GM18867 (cell line): ENCODE results near the gene ATP2B3.
"Not testable (repeated sequence)": the region's sequence is repeated elsewhere in the genome, so short reads cannot be mapped to it uniquely, and the experiment has no call there.

Experiments
- ATAC-seq: cut with Tn5 transposase; IDR thresholded peaks from one replicate; pipeline ENCODE4 v1.9.1; 2021; ENCODE audit warnings: mild to moderate bottlenecking, moderate library complexity; ENCODE audit not compliant: unreplicated experiment

Gene ATP2B3

DNA sequence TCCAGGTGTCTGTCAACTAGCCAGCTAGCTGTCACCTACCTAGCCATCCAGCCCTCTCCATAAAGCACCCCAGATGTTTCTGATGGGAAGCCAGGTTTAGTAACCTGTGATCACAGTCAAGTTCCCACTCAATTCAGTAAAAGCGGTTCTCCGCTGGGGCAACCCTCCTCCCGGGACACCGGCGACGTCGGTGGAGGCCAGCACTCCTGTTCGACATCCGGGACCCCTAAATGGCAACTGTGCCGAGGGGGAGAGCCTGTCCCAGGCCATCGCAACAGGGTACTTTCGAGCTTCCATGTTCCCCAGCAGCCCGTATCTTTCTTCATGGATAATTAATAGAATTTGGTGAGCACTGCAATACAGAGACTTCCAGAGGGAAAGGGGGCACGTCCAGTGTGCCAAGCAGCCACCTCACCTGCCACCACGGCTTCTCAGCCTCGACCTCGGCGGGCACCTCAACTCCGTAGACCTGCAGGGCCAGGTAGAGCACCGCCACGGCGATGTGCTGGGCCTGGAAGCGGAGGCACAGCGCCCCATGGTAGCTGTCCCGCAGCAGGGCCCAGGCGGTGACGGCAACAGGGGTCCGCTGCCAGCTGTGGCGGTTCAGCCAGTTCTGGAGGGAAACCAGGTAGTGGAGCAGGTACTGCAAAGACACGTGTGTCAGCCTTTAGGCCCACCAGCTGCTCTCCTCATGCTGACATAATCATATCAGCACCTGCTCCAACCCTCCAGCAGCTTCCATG is 74.8 kb downstream of the ATP2B3 start:
- no peak for ATAC-seq

GRCh38 chrX:153592966-153593688 is 75.7 kb downstream of the ATP2B3 start:
- no peak for ATAC-seq

GRCh38 chrX:153593811-153594500 is 76.5 kb downstream of the ATP2B3 start:
- no peak for ATAC-seq

DNA sequence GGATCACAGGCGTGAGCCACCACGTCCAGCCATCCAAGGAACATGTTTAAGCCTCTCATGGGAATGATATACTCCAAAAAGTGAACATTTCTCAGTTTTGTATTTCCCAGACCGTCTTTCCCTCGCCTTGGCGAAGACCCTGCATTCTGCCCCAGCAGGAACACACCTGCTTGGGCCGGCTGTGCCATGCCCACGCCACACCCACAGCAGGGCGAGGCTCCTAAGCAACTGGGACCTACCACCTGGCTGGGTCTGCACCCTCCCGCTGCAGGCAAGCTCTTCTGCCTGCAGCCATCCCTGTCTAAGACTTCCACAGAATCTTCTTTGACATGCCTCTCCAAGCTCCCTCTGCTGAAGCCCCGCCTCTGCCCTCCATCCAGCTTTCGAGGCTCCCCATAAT is 77.9 kb downstream of the ATP2B3 start:
- no peak for ATAC-seq

- no peak for ATAC-seq
These were observed 78.7 kb downstream of the ATP2B3 start for GRCh38 chrX:153595859-153596857.

DNA sequence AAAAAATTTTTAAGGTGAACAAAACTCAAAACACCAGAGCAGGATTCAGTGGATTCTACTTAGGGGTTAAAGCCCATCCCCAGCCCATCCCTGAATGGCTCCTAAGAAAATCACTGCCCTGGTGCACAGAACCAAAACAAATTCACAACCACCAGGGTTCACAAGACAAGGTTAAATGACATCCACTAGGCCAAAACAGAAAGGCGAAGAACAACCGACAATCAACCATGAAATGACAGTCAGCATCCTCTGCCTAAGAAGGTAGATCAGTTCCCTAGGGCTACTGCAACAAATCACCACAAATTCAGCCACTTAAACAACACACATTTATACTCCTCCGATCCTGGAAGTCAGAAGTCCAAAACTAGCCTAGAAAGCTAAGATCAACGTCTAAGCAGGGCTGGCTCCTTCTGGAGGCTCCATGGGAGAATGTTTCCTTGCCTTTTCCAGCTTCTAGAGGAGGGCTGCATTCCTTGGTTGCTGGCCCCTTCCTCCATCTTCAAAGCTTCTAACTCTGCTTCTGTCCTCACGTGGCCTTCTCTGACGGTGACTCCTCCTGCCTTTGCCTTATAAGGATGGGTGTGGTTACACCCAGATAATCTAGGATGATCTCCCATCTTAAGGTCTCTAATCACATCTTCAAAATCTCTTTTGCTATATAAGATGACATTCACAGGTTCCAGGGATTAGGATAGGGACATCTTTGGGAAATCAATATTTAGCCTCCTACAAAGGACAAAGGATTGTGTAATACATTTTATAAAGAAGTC is 79.7 kb downstream of the ATP2B3 start:
- no peak for ATAC-seq

DNA sequence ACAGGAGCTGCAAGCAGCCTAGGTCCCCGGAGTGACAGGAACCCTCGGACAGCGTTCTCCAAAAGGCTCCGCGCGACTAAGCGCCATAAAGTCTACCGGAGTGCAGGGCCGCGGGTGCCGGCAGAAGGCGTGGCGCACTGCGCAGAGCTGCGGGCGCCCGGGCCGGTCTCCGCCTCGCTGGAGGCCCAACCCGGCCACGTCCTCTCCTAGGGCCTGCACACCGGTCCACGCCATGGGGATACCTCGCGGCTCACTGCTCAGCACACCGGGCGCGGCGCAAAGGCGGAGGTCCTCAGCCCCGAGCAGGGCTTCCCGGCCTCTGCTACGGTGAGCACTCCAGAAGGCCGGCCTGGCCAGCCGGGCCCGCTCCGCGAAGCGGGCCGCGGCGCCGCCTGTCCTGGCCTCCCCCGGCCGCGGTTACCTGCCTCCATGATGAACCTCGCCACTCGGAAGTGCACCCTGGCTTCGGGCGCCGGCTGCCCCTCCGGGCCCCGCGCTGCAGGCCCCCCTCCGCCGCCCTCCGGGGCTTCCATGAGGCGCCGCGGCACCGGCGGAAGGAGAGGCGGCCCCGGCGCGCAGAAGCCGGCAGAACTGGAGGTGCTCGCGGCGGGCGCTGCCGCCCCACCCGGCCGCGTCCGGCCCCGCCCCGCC is 81.2 kb downstream of the ATP2B3 start, which contains the start of gene CCNQ:
TSS of gene CCNQ (minus strand) at position 599 of the 651 bp plus-strand sequence. CDS start at position 533, 66 bp downstream.
- ATAC-seq = peak; percentile 51

GRCh38 chrX:153599192-153600031 is 82.0 kb downstream of the ATP2B3 start:
- ATAC-seq = peak; percentile 84

GRCh38 chrX:153600032-153600373 is 82.6 kb downstream of the ATP2B3 start:
- no peak for ATAC-seq

DNA sequence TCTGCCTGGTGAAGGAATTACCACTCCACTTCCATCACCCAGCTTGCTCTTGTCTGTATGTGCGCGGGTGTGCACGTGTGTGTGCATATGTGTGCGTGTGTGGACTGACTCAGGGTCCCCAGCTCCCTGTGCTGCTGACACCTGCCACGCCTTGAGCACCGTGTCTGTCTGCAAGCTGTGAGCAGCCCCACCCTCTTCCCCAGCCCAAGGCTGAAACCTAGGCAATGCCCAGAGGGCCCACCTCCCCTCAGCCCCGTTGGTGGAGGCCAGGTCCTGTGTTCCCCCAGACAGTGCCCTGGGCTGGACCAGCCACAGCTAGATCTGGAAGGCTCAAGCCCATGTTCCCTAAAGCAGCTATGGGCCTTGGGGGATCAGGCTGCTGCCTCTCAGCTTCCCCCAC is 83.5 kb downstream of the ATP2B3 start:
- no peak for ATAC-seq

DNA sequence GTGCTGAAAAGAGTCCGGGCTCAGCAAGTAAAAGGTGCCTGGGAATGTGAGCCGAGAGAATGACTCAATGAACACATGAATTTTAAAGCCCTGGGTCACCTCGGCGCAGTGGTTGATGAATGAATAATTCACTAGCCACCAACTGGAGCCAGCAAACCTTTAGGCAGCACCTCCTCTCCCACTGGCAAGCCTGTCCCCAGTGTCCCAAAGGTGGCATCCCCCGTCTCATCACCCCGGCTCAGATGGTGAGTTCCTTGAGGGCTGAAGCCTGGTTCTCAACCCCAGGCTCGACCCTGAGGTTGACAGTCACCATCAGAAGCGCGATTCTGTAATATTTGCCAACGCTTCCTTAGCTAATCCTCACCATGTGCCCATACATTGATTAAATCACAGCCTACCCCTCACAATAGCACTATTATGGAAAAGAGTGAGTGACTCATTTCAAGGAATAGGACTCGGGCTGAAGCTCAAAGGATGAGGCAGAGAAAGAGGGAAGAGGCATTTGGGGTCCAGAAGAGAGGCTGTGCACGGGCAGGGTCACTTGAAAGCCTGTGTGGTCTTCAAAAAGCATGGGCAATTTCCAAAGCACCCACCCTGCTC is 84.2 kb downstream of the ATP2B3 start:
- ATAC-seq = no peak

DNA sequence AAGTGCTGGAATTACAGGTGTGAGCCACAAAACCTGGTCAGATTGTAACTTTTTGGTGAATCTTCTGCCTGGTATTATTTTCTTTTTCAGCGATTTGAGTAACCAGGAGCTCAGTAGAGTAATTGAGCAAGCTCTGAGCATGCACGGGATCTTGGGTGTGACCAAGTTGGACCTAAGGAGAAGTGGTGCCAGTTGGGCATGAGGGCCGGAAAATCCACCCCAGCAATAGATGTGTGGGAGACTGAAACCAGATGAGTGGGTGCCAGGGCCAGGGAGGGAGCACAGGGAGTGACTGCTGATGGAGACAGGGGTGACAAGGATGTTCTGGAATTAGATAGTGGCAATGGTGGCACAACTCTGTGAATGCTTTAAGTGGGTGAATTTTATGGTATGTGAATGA is 85.2 kb downstream of the ATP2B3 start:
- no peak for ATAC-seq

DNA sequence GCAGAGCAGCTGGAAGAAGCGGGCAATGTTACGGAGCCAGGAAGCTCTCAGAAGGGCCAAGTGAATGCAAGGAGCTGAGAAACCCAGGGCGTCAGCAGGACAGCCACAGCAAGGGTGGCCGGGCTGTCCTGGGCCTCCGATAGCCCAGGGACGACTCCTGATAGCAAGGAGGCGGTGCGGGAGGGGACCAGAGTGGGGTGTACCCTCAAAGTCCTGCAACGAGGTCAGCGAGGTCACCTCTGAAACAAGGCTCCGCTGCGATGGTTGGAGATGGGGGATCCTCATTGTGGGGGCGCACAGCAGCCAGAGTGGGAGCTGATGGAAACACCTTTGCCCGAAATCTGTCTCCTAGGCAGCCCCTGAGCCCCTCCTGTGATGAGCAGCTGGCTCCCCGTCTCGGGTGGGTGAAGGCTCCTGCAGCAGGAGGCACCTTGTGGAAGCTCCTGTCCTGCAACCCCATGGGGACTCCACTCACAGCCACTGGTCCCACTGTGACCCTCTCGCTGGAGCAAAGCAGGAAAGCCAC is 85.8 kb downstream of the ATP2B3 start:
- ATAC-seq = no peak

GRCh38 chrX:153604666-153605380 is 87.4 kb downstream of the ATP2B3 start:
- not testable (repeated sequence) for ATAC-seq

GRCh38 chrX:153606503-153606902 is 89.1 kb downstream of the ATP2B3 start:
- ATAC-seq = no peak

GRCh38 chrX:153608376-153608775 is 90.9 kb downstream of the ATP2B3 start:
- ATAC-seq = no peak

DNA sequence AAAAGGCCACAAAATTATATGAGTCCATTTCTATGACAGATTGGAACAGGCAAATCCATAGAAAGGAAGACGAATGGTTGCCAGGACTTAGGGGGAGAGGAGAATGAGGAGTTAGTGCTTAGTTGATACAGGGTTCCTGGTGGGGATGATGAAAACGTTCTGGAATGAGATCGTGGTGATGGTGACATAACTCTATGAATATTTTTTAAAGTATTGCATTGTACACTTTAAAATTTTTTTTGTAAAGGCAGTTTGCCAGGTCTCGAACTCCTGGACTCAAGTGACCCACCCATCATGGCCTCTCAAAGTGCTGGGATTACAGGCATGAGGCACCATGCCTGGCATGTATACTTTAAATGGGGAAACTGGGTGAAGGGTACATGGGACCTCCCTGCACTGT is 91.4 kb downstream of the ATP2B3 start:
- no peak for ATAC-seq
